Smooth muscle cell (in vitro differentiated cells): ENCODE data around the gene GPHA2. TPM values are rescaled to one million over a fixed set of nuclear protein-coding genes. Genes with fewer than 3 reads are reported as not detected.

Source experiments
- DNase-seq: peaks from one replicate; lab custom pipeline; 2025; ENCODE audit not compliant: unreplicated experiment; lab: John Stamatoyannopoulos, UW
- H2AFZ ChIP-seq: fragments of 200-600 bp; sonication (generic); 2 replicates; pipeline ENCODE4 v1.6.0; 2016; ENCODE audit warnings: antibody characterized with exemption, low read depth, mild to moderate bottlenecking
- H3F3A ChIP-seq: fragments of 200-600 bp; sonication (generic); 2 replicates; pipeline ENCODE4 v1.6.0; 2017; ENCODE audit warnings: antibody characterized with exemption, low read depth
- H3K27ac ChIP-seq: fragments of 200-600 bp; sonication (generic); 2 replicates; pipeline ENCODE4 v1.5.1; 2016; ENCODE audit warnings: low read depth, mild to moderate bottlenecking
- H3K27me3 ChIP-seq: fragments of 200-600 bp; sonication (generic); 2 replicates; pipeline ENCODE4 v1.6.1; 2016; ENCODE audit warnings: low read depth, mild to moderate bottlenecking
- H3K36me3 ChIP-seq: fragments of 200-600 bp; sonication (generic); 2 replicates; pipeline ENCODE4 v1.5.1; 2016; ENCODE audit warnings: low read depth
- H3K4me1 ChIP-seq: fragments of 200-600 bp; sonication (generic); 2 replicates; pipeline ENCODE4 v1.5.1; 2016; ENCODE audit warnings: low read depth
- H3K4me2 ChIP-seq: fragments of 200-600 bp; sonication (generic); 2 replicates; pipeline ENCODE4 v1.6.0; 2016; ENCODE audit warnings: mild to moderate bottlenecking
- H3K4me3 ChIP-seq: fragments of 200-600 bp; sonication (generic); 2 replicates; pipeline ENCODE4 v1.5.1; 2016; ENCODE audit warnings: mild to moderate bottlenecking
- H3K79me2 ChIP-seq: fragments of 200-600 bp; sonication (generic); 2 replicates; pipeline ENCODE4 v1.6.0; 2016; ENCODE audit warnings: low read depth, mild to moderate bottlenecking
- H3K9ac ChIP-seq: fragments of 200-600 bp; sonication (generic); 2 replicates; pipeline ENCODE4 v1.6.0; 2016; ENCODE audit warnings: low read depth
- H3K9me3 ChIP-seq: fragments of 200-600 bp; sonication (generic); replicated peaks from 2 replicates; pipeline ENCODE4 v1.5.1; 2016; ENCODE audit warnings: low read depth
- H4K20me1 ChIP-seq: fragments of 200-600 bp; sonication (generic); 2 replicates; pipeline ENCODE4 v1.6.0; 2016; ENCODE audit warnings: low read depth
- WGBS: methylation state at CpG from one replicate; pipeline ENCODE4 v1.1.7; 2016; ENCODE audit warnings: low lambda C conversion rate; 5-methylcytosine and 5-hydroxymethylcytosine counted together
- polyA plus RNA-seq: library from polyadenylated mRNA; unstranded; fragments of >200 nt; fragmentation: Nextera tagmentation; extraction: Ambion mirVana; gene quantifications from 2 replicates; pipeline ENCODE4 v1.2.1, GENCODE V29; 2016
- total RNA-seq: library from RNA; depleted of rRNA; stranded (reverse); fragments of >200 nt; gene quantifications from 2 replicates; pipeline ENCODE4 v1.2.3, GENCODE V29; 2014
- TF ChIP-seq, protein P1 (sequence below): fragments of 200-600 bp; sonication (generic); IDR thresholded peaks from 2 replicates; pipeline ENCODE4 v1.5.1; 2017; ENCODE audit warnings: borderline replicate concordance, mild to moderate bottlenecking, antibody characterized with exemption; ENCODE audit not compliant: insufficient read depth, poor library complexity, severe bottlenecking

The GPHA2 gene
- total and polyA plus RNA-seq, 2 experiments from 2014 or later = 0.40 TPM; not detected in 1

GRCh38 chr11:64971421-64972233, 35.9 kb upstream of the GPHA2 start, which contains the start of gene MAJIN:
Gene MAJIN (minus strand): TSS chr11:64972108. CDS start chr11:64959405, 12,703 bp downstream.
- H3K27me3 ChIP-seq = no peaks in the 10 kb centered on the region
- TF ChIP-seq, protein P1, sequence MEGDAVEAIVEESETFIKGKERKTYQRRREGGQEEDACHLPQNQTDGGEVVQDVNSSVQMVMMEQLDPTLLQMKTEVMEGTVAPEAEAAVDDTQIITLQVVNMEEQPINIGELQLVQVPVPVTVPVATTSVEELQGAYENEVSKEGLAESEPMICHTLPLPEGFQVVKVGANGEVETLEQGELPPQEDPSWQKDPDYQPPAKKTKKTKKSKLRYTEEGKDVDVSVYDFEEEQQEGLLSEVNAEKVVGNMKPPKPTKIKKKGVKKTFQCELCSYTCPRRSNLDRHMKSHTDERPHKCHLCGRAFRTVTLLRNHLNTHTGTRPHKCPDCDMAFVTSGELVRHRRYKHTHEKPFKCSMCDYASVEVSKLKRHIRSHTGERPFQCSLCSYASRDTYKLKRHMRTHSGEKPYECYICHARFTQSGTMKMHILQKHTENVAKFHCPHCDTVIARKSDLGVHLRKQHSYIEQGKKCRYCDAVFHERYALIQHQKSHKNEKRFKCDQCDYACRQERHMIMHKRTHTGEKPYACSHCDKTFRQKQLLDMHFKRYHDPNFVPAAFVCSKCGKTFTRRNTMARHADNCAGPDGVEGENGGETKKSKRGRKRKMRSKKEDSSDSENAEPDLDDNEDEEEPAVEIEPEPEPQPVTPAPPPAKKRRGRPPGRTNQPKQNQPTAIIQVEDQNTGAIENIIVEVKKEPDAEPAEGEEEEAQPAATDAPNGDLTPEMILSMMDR = no peak
- no peak within 1 kb of the TSS for H2AFZ ChIP-seq
- no peaks in the 10 kb centered on the region for H3K36me3 ChIP-seq
- no peaks in the 10 kb centered on the region for H3K9me3 ChIP-seq
- no peak within 1 kb of the TSS for H3K9ac ChIP-seq
- H3K4me2 ChIP-seq = peak within 1 kb of the TSS; percentile 12
- 72% methylated on average over 65 of the region's 69 CpGs for WGBS
- H3F3A ChIP-seq = peaks cover 3% of the 10 kb centered on the region
- H3K27ac ChIP-seq = no peak within 1 kb of the TSS
- H3K79me2 ChIP-seq = no peaks in the 10 kb centered on the region
- no peak within 1 kb of the TSS for H3K4me3 ChIP-seq
- H3K4me1 ChIP-seq = no peaks in the 10 kb centered on the region
- no peaks in the 10 kb centered on the region for H4K20me1 ChIP-seq
- DNase-seq = no peak

DNA sequence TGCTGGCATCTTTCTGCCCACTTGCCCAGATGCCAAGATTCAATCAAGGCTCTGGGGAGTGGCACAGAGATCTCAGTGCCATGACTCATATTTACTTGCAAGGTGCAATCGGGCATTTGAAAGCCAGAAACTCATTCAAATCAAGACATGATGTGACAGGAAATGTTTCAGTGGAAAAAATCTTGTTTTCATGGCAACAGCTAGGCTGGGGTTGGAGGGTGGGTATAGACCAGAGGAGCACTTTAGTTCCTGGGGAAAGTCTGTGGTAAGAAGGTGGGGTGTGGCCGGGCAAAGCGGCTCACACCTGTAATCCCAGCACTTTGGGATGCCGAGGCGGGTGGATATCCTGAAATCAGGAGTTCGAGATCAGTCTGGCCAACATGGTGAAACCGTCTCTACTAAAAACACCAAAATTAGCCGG, 35.0 kb upstream of the GPHA2 start:
- no peaks in the 10 kb centered on the region for H3K4me1 ChIP-seq
- no peak overlapping the region for H3K4me2 ChIP-seq
- no peaks in the 10 kb centered on the region for H3K9me3 ChIP-seq
- H3K27ac ChIP-seq = no peak overlapping the region
- no peak overlapping the region for H3K4me3 ChIP-seq
- 93% methylated on average over 8 of the region's 8 CpGs for WGBS
- no peaks in the 10 kb centered on the region for H3K79me2 ChIP-seq
- H3K9ac ChIP-seq = no peak overlapping the region
- DNase-seq = no peak
- H2AFZ ChIP-seq = no peak overlapping the region
- TF ChIP-seq, protein P1 = no peak
- no peaks in the 10 kb centered on the region for H3K27me3 ChIP-seq
- peaks cover 3% of the 10 kb centered on the region for H3F3A ChIP-seq
- H4K20me1 ChIP-seq = no peaks in the 10 kb centered on the region
- no peaks in the 10 kb centered on the region for H3K36me3 ChIP-seq

DNA sequence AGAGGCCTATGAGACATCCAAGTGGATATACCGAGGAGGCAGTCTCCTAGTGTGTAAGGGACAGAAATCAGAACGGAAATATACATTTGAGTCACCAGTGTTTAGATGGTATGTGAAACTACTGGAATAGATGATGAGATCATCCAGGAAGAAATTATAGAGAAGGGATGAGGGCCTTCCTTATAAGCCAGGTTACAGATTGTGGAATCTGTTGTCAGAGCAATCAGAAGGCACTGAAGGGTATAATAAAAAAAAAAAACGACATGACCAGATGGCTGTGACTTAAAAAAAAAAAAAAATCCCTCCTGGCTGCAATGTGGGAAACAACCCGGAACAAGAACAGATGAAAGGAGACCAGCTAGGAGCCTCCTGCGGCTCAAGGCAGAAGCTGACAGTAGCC, 33.5 kb upstream of the GPHA2 start:
- Histone ChIP-seq H3K9ac (no peak overlapping the region), H3K4me1 (no peaks in the 10 kb centered on the region), H2AFZ (no peak overlapping the region), H3K4me2 (no peak overlapping the region), H3F3A (peaks cover 3% of the 10 kb centered on the region), H3K27ac (peak overlapping the region; percentile 51), H3K79me2 (no peaks in the 10 kb centered on the region), H3K9me3 (no peaks in the 10 kb centered on the region), H4K20me1 (no peaks in the 10 kb centered on the region), H3K27me3 (no peaks in the 10 kb centered on the region), H3K36me3 (no peaks in the 10 kb centered on the region), H3K4me3 (no peak overlapping the region)
- WGBS = 54% methylated on average over 5 of the region's 5 CpGs
- TF ChIP-seq, protein P1 = no peak
- no peak for DNase-seq
